Parathyroid adenoma (tissue), 2 donors: ENCODE data around the gene SOAT2.

Experiments used
- H2AFZ ChIP-seq: fragments of 300-600 bp; sonication (generic); one replicate; pipeline ENCODE4 v1.7.0; 2017; ENCODE audit warnings: antibody characterized with exemption, mild to moderate bottlenecking
- H3K27ac ChIP-seq: fragments of 300-600 bp; sonication (generic); one replicate; pipeline ENCODE4 v1.7.0; 2017
- H3K27me3 ChIP-seq: fragments of 300-600 bp; sonication (generic); one replicate; pipeline ENCODE4 v1.7.0; 2017; ENCODE audit warnings: low read length; ENCODE audit not compliant: control insufficient read depth, insufficient read depth
- H3K36me3 ChIP-seq: fragments of 300-600 bp; sonication (generic); one replicate; pipeline ENCODE4 v1.7.0; 2017; ENCODE audit warnings: low read length; ENCODE audit not compliant: control insufficient read depth, insufficient read depth
- H3K4me1 ChIP-seq: fragments of 300-600 bp; sonication (generic); one replicate; pipeline ENCODE4 v1.7.0; 2017; ENCODE audit warnings: control low read depth
- H3K4me2 ChIP-seq: fragments of 300-600 bp; sonication (generic); one replicate; pipeline ENCODE4 v1.7.0; 2017; ENCODE audit warnings: low read length
- H3K4me3 ChIP-seq: fragments of 300-600 bp; sonication (generic); one replicate; pipeline ENCODE4 v1.7.0; 2017; ENCODE audit warnings: low read depth, low read length
- H3K79me2 ChIP-seq: fragments of 300-600 bp; sonication (generic); one replicate; pipeline ENCODE4 v1.7.0; 2017; ENCODE audit warnings: control low read depth
- H3K9ac ChIP-seq: fragments of 300-600 bp; sonication (generic); one replicate; pipeline ENCODE4 v1.7.0; 2017; ENCODE audit warnings: mild to moderate bottlenecking
- H3K9me3 ChIP-seq: fragments of 300-600 bp; sonication (generic); one replicate; pipeline ENCODE4 v1.7.0; 2017; ENCODE audit warnings: low read length; ENCODE audit not compliant: control insufficient read depth
- CTCF ChIP-seq: fragments of 300-600 bp; sonication (generic); IDR thresholded peaks from one replicate; pipeline ENCODE4 v1.7.0; 2017; ENCODE audit warnings: antibody characterized with exemption, mild to moderate bottlenecking
- donor health status: primary hyperparathyroidism.

SOAT2 gene

GRCh38 chr12:53173085-53173715 is 69.9 kb downstream of the SOAT2 start:
- H3K4me1 ChIP-seq: peaks cover 34% of the 10 kb centered on the region
- no peak overlapping the region for H3K9ac ChIP-seq
- no peak overlapping the region for H3K4me2 ChIP-seq
- no peak for TF ChIP-seq CTCF
- H3K27ac ChIP-seq: no peak overlapping the region
- H3K9me3 ChIP-seq: no peaks in the 10 kb centered on the region
- H2AFZ ChIP-seq: no peak overlapping the region
- peaks cover 2% of the 10 kb centered on the region for H3K79me2 ChIP-seq
- H3K27me3 ChIP-seq: no peaks in the 10 kb centered on the region
- H3K36me3 ChIP-seq: no peaks in the 10 kb centered on the region
- H3K4me3 ChIP-seq: no peak overlapping the region
